Cardiac fibroblast (primary cell): ENCODE data around the gene COG4.

Experiments
- DNase-seq, 2 donors: peaks; one replicate each; pipeline versions ENCODE4 v3.0.0 to v3.0.0-alpha.2; 2010; ENCODE audit warnings: low read depth in 2 of 2
- H3K4me3 ChIP-seq, 2 donors: replicated peaks in 1 of 2; 1 replicate in 1 of 2; 2 replicates in 1 of 2; pipeline ENCODE4 v1.5.1; 2011; ENCODE audit warnings: low read depth in 2 of 2, low read length in 2 of 2, mild to moderate bottlenecking in 2 of 2, moderate library complexity in 1 of 2
- TF ChIP-seq, protein P1 (sequence below): IDR thresholded peaks from one replicate; pipeline ENCODE4 v1.5.1; 2011; ENCODE audit warnings: low read depth, mild to moderate bottlenecking, low read length, inconsistent platforms

COG4 gene

DNA sequence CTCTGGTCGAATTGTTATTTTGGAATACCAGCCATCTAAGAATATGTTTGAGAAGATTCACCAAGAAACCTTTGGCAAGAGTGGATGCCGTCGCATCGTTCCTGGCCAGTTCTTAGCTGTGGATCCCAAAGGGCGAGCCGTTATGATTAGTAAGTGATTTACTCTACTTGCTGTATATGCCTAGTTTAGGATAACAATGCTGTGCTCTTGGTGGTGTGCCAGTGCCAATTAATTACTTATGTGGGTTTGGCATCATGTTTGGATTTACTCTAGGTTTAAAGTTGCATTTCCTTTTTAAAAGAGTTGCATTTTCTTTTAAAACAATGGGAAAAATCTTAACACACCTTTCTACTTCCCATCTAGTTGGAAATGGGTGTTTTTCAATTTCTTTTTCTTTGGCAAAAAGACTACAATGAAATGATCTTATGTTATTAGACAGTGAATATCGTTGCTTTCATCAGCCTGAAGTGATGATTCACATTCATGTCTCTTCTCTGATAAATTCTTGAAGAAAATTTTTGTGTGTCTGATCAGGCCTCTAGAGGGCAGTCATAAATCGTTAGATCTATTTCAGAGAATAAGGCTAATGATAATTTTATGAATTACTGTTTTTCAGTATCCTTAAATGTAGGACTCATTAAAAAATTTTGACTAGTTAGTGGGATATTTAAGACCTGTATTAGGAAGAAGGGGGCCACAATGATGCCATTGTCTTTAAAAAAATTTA lies 5.9 kb upstream of the COG4 start:
- TF ChIP-seq, protein P1, sequence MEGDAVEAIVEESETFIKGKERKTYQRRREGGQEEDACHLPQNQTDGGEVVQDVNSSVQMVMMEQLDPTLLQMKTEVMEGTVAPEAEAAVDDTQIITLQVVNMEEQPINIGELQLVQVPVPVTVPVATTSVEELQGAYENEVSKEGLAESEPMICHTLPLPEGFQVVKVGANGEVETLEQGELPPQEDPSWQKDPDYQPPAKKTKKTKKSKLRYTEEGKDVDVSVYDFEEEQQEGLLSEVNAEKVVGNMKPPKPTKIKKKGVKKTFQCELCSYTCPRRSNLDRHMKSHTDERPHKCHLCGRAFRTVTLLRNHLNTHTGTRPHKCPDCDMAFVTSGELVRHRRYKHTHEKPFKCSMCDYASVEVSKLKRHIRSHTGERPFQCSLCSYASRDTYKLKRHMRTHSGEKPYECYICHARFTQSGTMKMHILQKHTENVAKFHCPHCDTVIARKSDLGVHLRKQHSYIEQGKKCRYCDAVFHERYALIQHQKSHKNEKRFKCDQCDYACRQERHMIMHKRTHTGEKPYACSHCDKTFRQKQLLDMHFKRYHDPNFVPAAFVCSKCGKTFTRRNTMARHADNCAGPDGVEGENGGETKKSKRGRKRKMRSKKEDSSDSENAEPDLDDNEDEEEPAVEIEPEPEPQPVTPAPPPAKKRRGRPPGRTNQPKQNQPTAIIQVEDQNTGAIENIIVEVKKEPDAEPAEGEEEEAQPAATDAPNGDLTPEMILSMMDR = peak; percentile 49
- peak; percentile 70 to 82 for DNase-seq
- H3K4me3 ChIP-seq = no peak overlapping the region

DNA sequence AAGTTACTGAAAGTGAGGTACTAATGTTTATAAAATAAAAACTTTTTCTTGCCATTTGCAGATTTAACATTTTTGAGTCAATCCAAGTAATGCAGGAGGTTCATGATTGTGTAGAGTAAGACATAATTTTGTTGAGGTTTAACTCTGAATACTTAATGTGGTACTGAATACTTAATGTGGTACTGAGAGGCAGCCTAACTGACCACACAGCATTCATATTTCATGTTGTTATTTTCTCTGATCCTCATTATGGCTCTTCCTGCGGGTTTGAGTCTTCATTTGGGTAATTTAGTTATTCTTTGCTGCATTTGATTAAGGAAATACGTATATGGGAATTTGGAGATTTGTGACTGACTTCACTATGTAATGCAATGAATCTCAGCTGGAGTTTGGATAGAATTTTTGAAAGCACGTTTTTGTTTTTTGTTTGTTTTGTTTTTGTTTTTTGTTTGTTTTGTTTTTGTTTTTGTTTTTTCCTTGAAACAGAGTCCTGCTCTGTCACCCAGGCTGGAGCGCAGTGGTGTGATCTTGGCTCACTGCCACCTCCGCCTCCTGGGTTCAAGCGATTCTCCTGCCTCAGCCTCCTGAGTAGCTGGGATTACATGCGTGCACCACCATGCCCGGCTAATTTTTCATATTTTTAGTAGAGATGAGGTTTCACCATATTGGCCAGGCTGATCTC lies 4.1 kb upstream of the COG4 start:
- DNase-seq = no peak
- TF ChIP-seq, protein P1 = no peak
- no peak overlapping the region for H3K4me3 ChIP-seq

DNA sequence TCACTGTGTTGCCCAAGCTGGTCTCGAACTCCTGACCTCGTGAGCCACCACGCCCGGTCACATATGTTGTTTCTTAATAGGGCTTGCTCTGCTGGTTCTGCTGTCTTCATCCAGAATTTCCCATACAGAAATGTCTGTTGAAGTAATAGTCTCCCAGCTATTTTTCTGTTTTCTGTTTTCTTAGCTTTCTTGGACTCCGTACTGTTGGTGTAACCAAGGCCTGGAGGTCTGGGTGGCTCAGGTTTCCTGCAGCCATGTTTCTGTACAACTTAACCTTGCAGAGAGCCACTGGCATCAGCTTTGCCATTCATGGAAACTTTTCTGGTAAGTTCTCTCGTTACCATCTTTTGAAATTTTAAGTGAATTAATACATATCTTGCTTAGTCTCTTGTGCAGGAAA lies 3.0 kb upstream of the COG4 start:
- TF ChIP-seq, protein P1 = no peak
- H3K4me3 ChIP-seq = no peak overlapping the region
- no peak for DNase-seq

DNA sequence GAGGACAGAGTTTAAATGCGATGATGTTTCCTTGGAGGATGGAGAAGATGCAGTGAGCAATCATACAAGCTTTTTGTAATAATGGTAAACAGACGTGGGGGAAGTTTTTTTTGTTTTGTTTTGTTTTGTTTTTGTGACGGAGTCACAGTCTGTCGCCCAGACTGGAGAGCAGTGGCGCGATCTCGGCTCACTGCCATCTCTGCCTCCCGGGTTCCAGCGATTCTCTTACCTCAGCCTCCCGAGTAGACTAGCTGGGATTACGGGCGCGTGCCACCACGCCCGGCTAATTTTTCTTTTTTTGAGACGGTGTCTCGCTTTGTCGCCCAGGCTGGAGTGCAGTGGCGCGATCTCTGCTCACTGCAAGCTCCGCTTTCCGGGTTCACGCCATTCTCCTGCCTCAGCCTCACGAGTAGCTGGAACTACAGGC lies 1.1 kb upstream of the COG4 start:
- peak in 1 of 2 donors; percentile 56 for DNase-seq
- H3K4me3 ChIP-seq = peak overlapping the region; percentile 92 to 97

DNA sequence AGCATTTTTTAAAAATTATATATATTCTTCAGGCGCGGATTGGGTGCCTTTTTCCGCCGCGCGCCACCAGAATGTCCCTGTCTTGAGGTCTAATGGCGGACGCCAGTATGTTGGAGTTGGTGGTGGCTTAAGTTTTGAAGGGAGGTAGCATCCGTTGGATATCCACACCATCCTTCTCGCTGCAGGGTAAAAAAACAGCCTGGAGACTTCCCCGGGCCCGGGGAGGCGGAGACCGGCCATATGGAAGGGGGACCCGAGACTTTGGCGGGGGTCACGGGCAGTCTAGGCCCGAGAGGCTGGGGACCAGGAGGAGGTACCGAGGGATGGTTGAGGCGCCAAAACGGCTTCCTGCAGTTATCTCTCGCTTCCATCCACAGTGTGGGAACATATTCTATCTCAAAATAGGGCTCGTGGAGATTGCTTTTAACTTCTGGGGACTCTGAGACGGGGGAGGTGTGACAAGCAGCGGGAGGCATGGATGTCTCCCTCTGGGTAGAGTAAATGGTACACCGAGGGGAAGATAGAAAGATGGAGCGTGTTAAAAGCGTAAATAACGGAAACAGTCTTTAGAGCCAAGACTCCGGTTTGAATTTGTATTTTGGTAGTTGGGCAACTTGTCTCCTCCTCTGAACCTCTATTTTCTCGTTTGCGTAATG lies 517 bp upstream of the COG4 start, which contains the start of gene SF3B3:
Gene SF3B3 (plus strand): TSS at position 74 of the 656 bp plus-strand sequence. CDS start 2,841 bp downstream, outside the sequence.
- peak within 1 kb of the TSS; percentile 92 to 97 for H3K4me3 ChIP-seq
- TF ChIP-seq, protein P1 = no peak
- peak in 1 of 2 donors; percentile 81 for DNase-seq

DNA sequence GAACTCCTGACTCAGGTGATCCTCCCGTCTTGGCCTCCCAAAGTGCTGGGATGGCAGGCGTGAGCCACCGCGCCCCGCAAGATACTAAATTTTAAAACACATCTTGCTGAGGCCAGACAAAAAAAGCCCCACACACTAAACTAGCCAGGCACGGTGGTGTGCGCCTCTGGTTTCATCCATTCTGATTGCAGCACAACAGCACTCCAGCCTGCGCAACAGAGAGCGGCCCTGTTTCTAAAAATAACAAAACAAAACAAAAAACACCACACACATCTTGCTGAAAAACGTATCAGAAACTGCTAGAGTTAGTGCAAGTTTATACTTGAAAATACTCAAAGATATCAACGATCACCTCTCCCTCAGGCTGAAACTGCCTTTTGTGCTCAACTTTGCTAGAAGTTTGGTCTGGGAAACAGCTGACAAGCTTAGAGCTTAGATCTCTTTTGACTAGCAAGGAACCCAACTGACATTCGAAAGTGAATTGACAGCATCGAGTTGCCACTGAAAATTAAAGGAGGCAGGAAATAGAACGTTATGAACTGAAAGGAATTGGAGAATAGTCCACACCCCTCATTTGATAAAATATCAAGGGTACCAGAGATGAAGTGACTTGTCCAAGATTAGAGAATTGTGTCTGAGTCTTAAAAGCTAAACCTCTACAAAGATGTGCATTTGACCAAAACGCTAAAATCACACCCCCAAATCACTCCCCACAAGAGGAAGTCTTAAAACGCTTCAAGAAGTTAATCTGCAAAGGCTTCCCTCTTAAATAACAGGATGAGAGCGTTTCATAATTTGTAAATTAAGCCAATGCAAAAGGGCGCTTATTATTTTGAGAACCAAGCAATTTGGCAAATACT lies 908 bp downstream of the COG4 start:
- no peak for DNase-seq
- TF ChIP-seq, protein P1 = no peak
- peak overlapping the region; percentile 92 to 97 for H3K4me3 ChIP-seq
